ENCODE data around the gene PXYLP1. TPM values are rescaled to one million over a fixed set of nuclear protein-coding genes. Genes with fewer than 3 reads are reported as not detected.
"Not testable (repeated sequence)": the region's sequence is repeated elsewhere in the genome, so short reads cannot be mapped to it uniquely, and the experiment has no call there.

Gene PXYLP1
- total RNA-seq, 1 donor = 9.1 TPM

DNA sequence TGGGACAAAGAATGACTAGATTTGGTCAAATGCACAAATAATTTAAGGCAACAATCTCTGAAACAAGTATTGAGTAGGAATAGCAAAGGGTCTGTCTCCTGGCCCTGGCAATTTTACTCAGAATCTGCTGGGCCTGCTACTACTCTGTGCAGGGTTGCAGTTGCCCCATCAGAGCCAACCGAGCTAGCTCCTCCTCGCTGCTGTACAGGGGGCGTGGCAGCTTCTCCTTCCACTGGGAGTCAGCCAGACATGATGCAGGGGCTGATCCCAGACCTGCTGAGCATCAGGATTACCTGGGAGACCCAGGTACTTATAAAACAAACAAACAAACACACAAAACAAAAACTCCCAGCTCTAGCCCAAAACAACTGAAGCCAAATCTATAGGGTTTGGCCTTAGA is 30.5 kb upstream of the PXYLP1 start:
- DNase-seq (ENCODE audit: low read depth) = no peak
- H3K4me3 ChIP-seq (ENCODE audit: low read depth, low read length) = no peak overlapping the region
- TF ChIP-seq, protein P1, sequence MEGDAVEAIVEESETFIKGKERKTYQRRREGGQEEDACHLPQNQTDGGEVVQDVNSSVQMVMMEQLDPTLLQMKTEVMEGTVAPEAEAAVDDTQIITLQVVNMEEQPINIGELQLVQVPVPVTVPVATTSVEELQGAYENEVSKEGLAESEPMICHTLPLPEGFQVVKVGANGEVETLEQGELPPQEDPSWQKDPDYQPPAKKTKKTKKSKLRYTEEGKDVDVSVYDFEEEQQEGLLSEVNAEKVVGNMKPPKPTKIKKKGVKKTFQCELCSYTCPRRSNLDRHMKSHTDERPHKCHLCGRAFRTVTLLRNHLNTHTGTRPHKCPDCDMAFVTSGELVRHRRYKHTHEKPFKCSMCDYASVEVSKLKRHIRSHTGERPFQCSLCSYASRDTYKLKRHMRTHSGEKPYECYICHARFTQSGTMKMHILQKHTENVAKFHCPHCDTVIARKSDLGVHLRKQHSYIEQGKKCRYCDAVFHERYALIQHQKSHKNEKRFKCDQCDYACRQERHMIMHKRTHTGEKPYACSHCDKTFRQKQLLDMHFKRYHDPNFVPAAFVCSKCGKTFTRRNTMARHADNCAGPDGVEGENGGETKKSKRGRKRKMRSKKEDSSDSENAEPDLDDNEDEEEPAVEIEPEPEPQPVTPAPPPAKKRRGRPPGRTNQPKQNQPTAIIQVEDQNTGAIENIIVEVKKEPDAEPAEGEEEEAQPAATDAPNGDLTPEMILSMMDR (IDR thresholded peaks at IDR 0.05; ENCODE audit: insufficient read depth, low read length) = no peak

DNA sequence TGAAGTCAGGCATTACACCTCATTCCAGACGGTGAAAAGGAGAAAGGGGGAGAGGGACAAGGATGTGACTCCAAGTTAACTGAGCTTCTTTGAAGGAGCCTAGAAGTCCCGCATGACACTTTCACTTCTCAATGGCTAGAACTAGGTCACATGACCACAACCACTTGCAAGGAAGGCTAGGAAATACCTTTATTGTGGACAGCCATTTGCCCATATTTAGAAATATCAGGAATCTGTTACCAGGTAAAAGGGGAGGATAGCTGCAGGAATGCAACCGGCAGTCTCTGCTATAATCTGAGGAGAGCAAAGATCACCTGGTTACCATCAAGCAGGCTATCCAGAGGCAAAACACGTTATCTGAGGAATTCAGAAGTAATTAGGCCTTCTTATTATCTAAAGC is 28.9 kb upstream of the PXYLP1 start:
- no peak for DNase-seq (ENCODE audit: low read depth)
- no peak overlapping the region for H3K4me3 ChIP-seq (ENCODE audit: low read depth, low read length)
- TF ChIP-seq, protein P1 (IDR thresholded peaks at IDR 0.05; ENCODE audit: insufficient read depth, low read length) = no peak

DNA sequence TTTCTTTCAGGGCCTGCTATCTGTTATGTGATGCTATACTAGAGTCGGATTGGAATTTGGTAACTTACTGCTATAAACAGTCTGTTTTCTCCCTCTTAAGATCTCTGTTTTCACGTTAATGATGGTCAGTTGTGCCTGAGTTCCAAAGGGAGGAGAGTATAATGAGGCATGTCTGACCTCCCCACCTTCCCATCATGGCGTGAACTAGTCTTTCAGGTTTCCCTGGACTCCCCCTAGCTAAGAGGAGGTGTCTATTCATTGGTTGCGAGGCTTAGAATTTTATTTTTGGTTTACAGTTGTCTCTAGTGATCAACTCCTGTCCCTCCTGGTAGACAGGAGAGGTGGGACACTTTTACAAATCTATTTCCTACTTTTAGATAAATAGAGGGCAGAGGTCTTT is 27.8 kb upstream of the PXYLP1 start:
- TF ChIP-seq, protein P1 (IDR thresholded peaks at IDR 0.05; ENCODE audit: insufficient read depth, low read length) = no peak
- DNase-seq (ENCODE audit: low read depth) = no peak
- no peak overlapping the region for H3K4me3 ChIP-seq (ENCODE audit: low read depth, low read length)

DNA sequence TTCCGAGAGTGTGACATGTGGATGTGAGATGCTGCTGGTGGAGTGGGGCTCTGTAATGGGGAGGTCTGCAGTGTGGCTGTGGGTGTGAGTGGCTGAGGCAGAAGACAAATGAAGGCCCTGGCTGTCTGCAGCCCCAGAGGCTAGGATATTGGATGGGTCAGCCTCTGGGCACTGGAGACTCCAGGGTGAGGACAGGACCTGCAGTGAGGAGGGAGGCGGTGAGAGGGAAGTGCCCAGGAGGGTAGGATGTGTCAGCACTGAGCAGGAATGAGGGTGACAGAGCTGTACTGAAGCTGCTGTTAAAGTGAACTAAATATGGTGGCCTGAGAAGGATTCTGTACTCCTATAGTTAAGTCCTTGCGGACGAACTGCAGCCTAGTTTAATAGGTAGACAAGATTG is 27.3 kb upstream of the PXYLP1 start:
- no peak overlapping the region for H3K4me3 ChIP-seq (ENCODE audit: low read depth, low read length)
- TF ChIP-seq, protein P1 (IDR thresholded peaks at IDR 0.05; ENCODE audit: insufficient read depth, low read length) = no peak
- DNase-seq (ENCODE audit: low read depth) = no peak

DNA sequence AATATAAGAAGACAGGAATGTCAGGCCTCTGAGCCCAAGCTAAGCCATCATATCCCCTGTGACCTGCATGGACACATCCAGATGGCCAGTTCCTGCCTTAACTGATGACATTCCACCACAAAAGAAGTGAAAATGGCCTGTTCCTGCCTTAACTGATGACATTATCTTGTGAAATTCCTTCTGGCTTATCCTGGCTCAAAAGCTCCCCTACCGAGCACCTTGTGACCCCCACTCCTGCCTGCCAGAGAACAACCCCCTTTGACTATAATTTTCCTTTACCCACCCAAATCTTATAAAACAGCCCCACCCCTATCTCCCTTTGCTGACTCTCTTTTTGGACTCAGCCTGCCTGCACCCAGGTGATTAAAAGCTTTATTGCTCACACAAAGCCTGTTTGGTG is 20.3 kb upstream of the PXYLP1 start:
- H3K4me3 ChIP-seq (ENCODE audit: low read depth, low read length); DNase-seq (ENCODE audit: low read depth): not testable (repeated sequence)

DNA sequence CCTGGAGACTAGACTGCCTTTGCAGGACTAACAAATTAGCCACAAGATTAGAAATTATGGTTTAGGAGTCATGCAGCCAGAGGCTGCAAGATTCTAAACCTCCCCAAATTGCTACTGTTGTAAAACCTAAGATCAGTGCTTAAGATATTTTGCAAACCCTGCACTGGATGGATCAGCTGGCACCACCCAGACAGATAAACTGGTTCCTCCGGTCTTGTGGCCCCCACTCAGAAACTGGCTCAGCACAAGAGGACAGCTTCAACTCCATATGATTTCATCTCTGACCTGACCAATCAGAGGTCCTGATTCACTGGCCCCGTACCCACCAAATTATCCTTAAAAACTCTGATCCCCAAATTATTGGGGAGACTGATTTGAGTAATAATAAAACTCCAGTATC is 19.5 kb upstream of the PXYLP1 start:
- TF ChIP-seq, protein P1 (IDR thresholded peaks at IDR 0.05; ENCODE audit: insufficient read depth, low read length) = no peak
- no peak for DNase-seq (ENCODE audit: low read depth)
- H3K4me3 ChIP-seq (ENCODE audit: low read depth, low read length) = no peak overlapping the region

DNA sequence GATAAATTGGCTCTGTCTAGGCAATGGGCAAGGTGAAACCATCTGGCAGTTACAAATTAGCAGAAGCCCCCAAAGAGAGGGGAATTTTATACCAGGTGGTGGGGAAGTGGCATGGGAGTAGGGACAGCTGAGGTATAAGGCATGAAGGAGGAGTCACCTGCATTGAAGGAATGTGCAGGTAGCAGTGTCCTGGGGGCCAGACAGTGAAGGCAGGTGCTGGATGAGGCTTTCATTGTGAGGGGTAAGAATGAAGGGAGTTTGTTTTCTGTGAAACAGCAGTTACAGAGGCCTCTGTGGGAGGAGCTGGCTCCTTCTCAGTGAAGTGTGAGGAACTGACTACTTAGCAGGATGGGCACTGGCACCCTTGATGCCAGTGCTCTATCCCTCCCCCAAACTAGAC is 19.1 kb upstream of the PXYLP1 start:
- H3K4me3 ChIP-seq (ENCODE audit: low read depth, low read length) = no peak overlapping the region
- TF ChIP-seq, protein P1 (IDR thresholded peaks at IDR 0.05; ENCODE audit: insufficient read depth, low read length) = no peak
- DNase-seq (ENCODE audit: low read depth) = no peak

All from fibroblast of the aortic adventitia (primary cell).